ENCODE measurements around the gene RAB13.

DNA sequence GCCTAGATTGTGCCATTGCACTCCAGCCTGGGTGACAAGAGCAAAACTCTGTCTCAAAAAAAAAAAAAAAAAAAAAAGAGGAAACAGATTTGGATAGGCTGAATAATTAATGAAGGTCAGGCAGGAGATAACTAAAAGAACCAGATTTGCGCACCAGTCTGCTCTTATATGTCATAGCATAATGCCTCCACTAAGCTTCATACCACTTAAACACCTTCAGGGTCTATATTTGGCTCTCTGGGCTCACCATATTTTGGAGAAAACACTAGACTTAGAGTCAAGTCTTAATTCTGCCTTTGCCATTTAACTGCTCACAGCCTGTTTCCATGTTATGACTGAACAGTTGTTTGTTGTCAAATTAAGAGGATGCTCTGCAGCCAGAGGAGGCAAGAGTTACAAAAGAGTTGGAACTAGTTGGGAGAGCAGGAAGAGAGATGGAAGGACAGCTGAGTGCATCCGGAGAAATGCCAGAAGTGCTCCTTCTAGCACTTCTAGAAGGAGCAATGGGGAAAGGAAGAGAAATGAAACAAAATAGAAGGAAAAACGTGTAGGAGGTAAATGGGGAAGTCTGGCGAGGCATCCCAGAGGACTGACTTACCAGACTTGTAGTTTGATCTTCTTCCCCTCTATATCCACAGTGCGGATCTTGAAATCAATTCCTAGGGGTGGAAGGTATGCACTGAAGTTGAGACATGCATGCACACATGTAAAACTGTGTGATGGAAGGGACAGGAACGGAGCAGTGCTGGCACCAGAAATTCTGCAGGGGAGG lies 1.8 kb downstream of the RAB13 start:
- TF ChIP-seq, protein P1, sequence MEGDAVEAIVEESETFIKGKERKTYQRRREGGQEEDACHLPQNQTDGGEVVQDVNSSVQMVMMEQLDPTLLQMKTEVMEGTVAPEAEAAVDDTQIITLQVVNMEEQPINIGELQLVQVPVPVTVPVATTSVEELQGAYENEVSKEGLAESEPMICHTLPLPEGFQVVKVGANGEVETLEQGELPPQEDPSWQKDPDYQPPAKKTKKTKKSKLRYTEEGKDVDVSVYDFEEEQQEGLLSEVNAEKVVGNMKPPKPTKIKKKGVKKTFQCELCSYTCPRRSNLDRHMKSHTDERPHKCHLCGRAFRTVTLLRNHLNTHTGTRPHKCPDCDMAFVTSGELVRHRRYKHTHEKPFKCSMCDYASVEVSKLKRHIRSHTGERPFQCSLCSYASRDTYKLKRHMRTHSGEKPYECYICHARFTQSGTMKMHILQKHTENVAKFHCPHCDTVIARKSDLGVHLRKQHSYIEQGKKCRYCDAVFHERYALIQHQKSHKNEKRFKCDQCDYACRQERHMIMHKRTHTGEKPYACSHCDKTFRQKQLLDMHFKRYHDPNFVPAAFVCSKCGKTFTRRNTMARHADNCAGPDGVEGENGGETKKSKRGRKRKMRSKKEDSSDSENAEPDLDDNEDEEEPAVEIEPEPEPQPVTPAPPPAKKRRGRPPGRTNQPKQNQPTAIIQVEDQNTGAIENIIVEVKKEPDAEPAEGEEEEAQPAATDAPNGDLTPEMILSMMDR (conservative IDR thresholded peaks at IDR 0.05) = no peak
- TF ChIP-seq ZFX (IDR thresholded peaks at IDR 0.05) = no peak

Measured in C4-2B (cell line).